HFFc6 (cell line): ENCODE data around the gene GSTA2. TPM values are rescaled to one million over a fixed set of nuclear protein-coding genes. Genes with fewer than 3 reads are reported as not detected.
"Not testable (repeated sequence)": the region's sequence is repeated elsewhere in the genome, so short reads cannot be mapped to it uniquely, and the experiment has no call there.

ENCODE experiments used
- DNase-seq: peaks from one replicate; pipeline ENCODE4 v3.0.0-alpha.2; 2018
- H3K27ac Mint-ChIP-seq: 2 replicates; pipeline ENCODE4 v1.8.0; 2020; ENCODE audit warnings: mild to moderate bottlenecking, mixed read lengths
- H3K27me3 Mint-ChIP-seq: 2 replicates; pipeline ENCODE4 v1.8.0; 2021; ENCODE audit warnings: mild to moderate bottlenecking, moderate library complexity, mixed read lengths; ENCODE audit not compliant: insufficient read depth
- H3K36me3 Mint-ChIP-seq: 2 replicates; pipeline ENCODE4 v1.8.0; 2021; ENCODE audit warnings: low read depth, mixed read lengths
- H3K4me1 Mint-ChIP-seq: 2 replicates; pipeline ENCODE4 v1.8.0; 2020; ENCODE audit warnings: low read depth, mixed read lengths
- H3K4me3 Mint-ChIP-seq: 2 replicates; pipeline ENCODE4 v1.8.0; 2020; ENCODE audit warnings: mild to moderate bottlenecking, moderate library complexity, mixed read lengths
- H3K9me3 Mint-ChIP-seq: 2 replicates; pipeline ENCODE4 v1.8.0; 2020; ENCODE audit warnings: mild to moderate bottlenecking, mixed read lengths
- total RNA-seq, 6 experiments: library from RNA; stranded (reverse); fragmentation: NEBNext Ultra II Directional; extraction: Animal tissue kit (Norgen Biotek cat#: 25700); gene quantifications; 2 replicates in 1 of 6; 3 replicates in 5 of 6; pipeline ENCODE4 v1.2.3, GENCODE V29; 2021
- TF ChIP-seq, protein P1 (sequence below): fragments of 200-600 bp; sonication (generic); IDR thresholded peaks from 2 replicates; pipeline ENCODE4 v1.5.0; 2021; ENCODE audit warnings: antibody characterized with exemption, mild to moderate bottlenecking

GSTA2 gene
- total RNA-seq, 6 experiments from 2014 or later, result not detected

- peak overlapping the region; percentile 52 for H3K4me3 Mint-ChIP-seq
- peaks cover 43% of the 10 kb centered on the region for H3K4me1 Mint-ChIP-seq
- no peaks in the 10 kb centered on the region; the same call in none of the 2 replicates for H3K27me3 Mint-ChIP-seq
- DNase-seq, result no peak
- peak overlapping the region; percentile 84 for H3K27ac Mint-ChIP-seq
- peaks cover 15% of the 10 kb centered on the region for H3K9me3 Mint-ChIP-seq
- TF ChIP-seq, protein P1, sequence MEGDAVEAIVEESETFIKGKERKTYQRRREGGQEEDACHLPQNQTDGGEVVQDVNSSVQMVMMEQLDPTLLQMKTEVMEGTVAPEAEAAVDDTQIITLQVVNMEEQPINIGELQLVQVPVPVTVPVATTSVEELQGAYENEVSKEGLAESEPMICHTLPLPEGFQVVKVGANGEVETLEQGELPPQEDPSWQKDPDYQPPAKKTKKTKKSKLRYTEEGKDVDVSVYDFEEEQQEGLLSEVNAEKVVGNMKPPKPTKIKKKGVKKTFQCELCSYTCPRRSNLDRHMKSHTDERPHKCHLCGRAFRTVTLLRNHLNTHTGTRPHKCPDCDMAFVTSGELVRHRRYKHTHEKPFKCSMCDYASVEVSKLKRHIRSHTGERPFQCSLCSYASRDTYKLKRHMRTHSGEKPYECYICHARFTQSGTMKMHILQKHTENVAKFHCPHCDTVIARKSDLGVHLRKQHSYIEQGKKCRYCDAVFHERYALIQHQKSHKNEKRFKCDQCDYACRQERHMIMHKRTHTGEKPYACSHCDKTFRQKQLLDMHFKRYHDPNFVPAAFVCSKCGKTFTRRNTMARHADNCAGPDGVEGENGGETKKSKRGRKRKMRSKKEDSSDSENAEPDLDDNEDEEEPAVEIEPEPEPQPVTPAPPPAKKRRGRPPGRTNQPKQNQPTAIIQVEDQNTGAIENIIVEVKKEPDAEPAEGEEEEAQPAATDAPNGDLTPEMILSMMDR, result no peak
- H3K36me3 Mint-ChIP-seq, result peaks cover 19% of the 10 kb centered on the region
Observed at GRCh38 chr6:52790861-52791260, 27.6 kb upstream of the GSTA2 start.

DNA sequence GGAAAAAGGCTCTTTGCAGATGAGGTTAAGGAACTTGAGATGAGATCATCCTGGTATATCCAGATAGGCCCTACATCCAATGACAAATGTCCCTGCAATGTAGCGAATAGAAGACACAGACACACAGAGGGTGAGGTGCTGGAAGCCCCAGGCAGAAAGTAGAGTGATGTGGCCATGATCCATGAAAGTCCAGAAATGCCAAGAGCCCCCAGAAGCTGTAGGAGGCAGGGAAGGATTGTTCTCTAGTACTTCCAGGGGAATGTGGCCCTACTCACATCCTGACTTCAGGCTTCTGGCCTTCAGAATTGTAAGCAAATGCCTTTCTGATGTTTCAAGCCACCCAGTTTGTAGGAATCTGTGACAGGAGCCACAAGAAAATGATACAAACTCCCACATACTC is 26.4 kb upstream of the GSTA2 start:
- H3K27ac Mint-ChIP-seq, result peak overlapping the region; percentile 84

DNA sequence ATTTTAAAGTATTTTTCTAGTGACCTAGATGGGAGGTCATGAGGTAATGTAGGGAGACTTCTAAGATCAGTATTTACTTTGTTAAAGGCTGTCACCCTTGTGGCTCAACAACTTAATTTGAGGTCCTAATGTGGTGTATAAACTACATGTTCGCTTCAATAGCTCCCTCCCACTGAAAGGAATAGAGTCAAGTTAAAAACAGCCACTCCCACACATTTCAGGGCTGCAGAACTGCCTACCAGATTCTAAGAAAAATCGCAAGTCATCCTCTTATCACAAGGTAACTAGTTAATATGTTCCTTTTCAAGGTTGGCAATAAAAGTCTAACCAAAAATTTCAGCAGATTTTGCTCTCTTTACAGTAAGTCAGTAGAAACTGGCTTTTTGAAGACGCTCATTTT is 25.2 kb upstream of the GSTA2 start:
- H3K27me3 Mint-ChIP-seq, result no peaks in the 10 kb centered on the region; the same call in 1 of the 2 replicates

More for the DNA sequence above, 26.4 kb upstream of the GSTA2 start:
- peak; percentile 81 for DNase-seq
- Mint-ChIP-seq H3K4me3 (peak overlapping the region; percentile 52), H3K36me3 (peaks cover 19% of the 10 kb centered on the region), H3K9me3 (peaks cover 15% of the 10 kb centered on the region), H3K4me1 (peaks cover 40% of the 10 kb centered on the region)
- not testable (repeated sequence) for H3K27me3 Mint-ChIP-seq

DNA sequence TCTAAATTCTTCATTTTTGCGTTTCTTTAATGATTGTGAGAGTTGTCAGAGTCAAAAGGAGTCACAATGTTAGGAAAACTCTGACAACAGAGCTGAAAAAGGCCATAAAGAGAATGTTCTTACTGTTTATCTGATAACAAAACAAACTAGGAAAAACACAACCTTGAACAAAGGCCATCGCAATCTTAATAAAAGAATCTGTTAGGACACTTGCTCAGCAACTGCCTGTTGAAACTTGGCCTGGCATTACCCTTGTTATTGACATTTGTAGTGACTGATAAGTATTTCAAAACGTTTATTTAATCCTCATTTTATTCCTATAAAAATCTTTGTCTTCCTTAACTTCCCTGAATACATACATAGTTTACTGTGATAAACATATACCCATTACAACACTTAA is 24.6 kb upstream of the GSTA2 start:
- Mint-ChIP-seq H3K9me3 (peaks cover 6% of the 10 kb centered on the region), H3K4me1 (peaks cover 42% of the 10 kb centered on the region), H3K27ac (no peak overlapping the region), H3K4me3 (no peak overlapping the region), H3K36me3 (peaks cover 12% of the 10 kb centered on the region), H3K27me3 (no peaks in the 10 kb centered on the region; the same call in 1 of the 2 replicates)
- no peak for DNase-seq
- TF ChIP-seq, protein P1, result no peak

More for the DNA sequence above, 25.2 kb upstream of the GSTA2 start:
- H3K9me3 Mint-ChIP-seq, result peaks cover 11% of the 10 kb centered on the region
- H3K36me3 Mint-ChIP-seq, result peaks cover 18% of the 10 kb centered on the region
- TF ChIP-seq, protein P1, result no peak
- peak overlapping the region; percentile 84 for H3K27ac Mint-ChIP-seq
- DNase-seq, result no peak
- peaks cover 37% of the 10 kb centered on the region for H3K4me1 Mint-ChIP-seq
- H3K4me3 Mint-ChIP-seq, result no peak overlapping the region

- Mint-ChIP-seq H3K27ac (no peak overlapping the region), H3K4me3 (no peak overlapping the region), H3K36me3 (peaks cover 6% of the 10 kb centered on the region; the same call in 1 of the 2 replicates)
Observed at GRCh38 chr6:52786249-52786956, 23.1 kb upstream of the GSTA2 start.

GRCh38 chr6:52782696-52783274 is 19.5 kb upstream of the GSTA2 start:
- not testable (repeated sequence) for H3K4me3 Mint-ChIP-seq, H3K36me3 Mint-ChIP-seq, H3K9me3 Mint-ChIP-seq, DNase-seq, H3K4me1 Mint-ChIP-seq, H3K27ac Mint-ChIP-seq, H3K27me3 Mint-ChIP-seq

More at GRCh38 chr6:52786249-52786956, 23.1 kb upstream of the GSTA2 start:
- TF ChIP-seq, protein P1, result no peak
- no peak for DNase-seq
- H3K27me3 Mint-ChIP-seq, result no peaks in the 10 kb centered on the region; the same call in 1 of the 2 replicates
- H3K4me1 Mint-ChIP-seq, result peaks cover 45% of the 10 kb centered on the region
- H3K9me3 Mint-ChIP-seq, result no peaks in the 10 kb centered on the region

GRCh38 chr6:52782209-52782608 is 18.9 kb upstream of the GSTA2 start:
- not testable (repeated sequence) for H3K27me3 Mint-ChIP-seq, H3K36me3 Mint-ChIP-seq, H3K9me3 Mint-ChIP-seq, H3K27ac Mint-ChIP-seq, DNase-seq, H3K4me1 Mint-ChIP-seq, H3K4me3 Mint-ChIP-seq
